Type B pancreatic cell (in vitro differentiated cells): ENCODE measurements around the gene RAP1GAP. TPM values are rescaled to one million over a fixed set of nuclear protein-coding genes. Genes with fewer than 3 reads are reported as not detected.

Experiments used
- DNase-seq: peaks from one replicate; pipeline ENCODE4 v3.0.0; 2021; ENCODE audit warnings: mixed read lengths; ENCODE audit not compliant: unreplicated experiment; ENCODE audit errors: extremely low spot score
- H3K27ac Mint-ChIP-seq: 2 replicates; pipeline ENCODE4 v1.8.0; 2021; ENCODE audit warnings: mild to moderate bottlenecking, mixed read lengths
- H3K27me3 Mint-ChIP-seq: 2 replicates; pipeline ENCODE4 v1.8.0; 2021; ENCODE audit warnings: mixed read lengths
- H3K36me3 Mint-ChIP-seq: 2 replicates; pipeline ENCODE4 v1.8.0; 2021; ENCODE audit warnings: mixed read lengths
- H3K4me1 Mint-ChIP-seq: one replicate; pipeline ENCODE4 v1.8.0; 2021; ENCODE audit warnings: mixed read lengths; ENCODE audit not compliant: unreplicated experiment
- H3K4me3 Mint-ChIP-seq: 2 replicates; pipeline ENCODE4 v1.8.0; 2021; ENCODE audit warnings: mild to moderate bottlenecking, mixed read lengths
- H3K9me3 Mint-ChIP-seq: 2 replicates; pipeline ENCODE4 v1.8.0; 2021; ENCODE audit warnings: mixed read lengths
- CTCF ChIP-seq: fragments of 200-600 bp; sonication (generic); conservative IDR thresholded peaks from 2 replicates; pipeline ENCODE4 v1.5.0; 2021; ENCODE audit warnings: antibody characterized with exemption, mild to moderate bottlenecking
- total RNA-seq: library from RNA; stranded (reverse); gene quantifications from 2 replicates; pipeline ENCODE4 v1.2.1, GENCODE V29; 2021; ENCODE audit warnings: low replicate concordance

Gene RAP1GAP
- total RNA-seq, 1 donor from 2014 or later = 18.5 TPM

GRCh38 chr1:21700094-21700493 lies 30.9 kb upstream of the RAP1GAP start:
- no peaks in the 10 kb centered on the region for H3K27me3 Mint-ChIP-seq
- no peaks in the 10 kb centered on the region for H3K4me1 Mint-ChIP-seq
- no peak overlapping the region for H3K4me3 Mint-ChIP-seq
- DNase-seq = no peak
- no peaks in the 10 kb centered on the region for H3K9me3 Mint-ChIP-seq
- TF ChIP-seq CTCF = no peak
- peaks cover 34% of the 10 kb centered on the region for H3K36me3 Mint-ChIP-seq
- no peak overlapping the region for H3K27ac Mint-ChIP-seq

GRCh38 chr1:21696931-21697330 lies 27.8 kb upstream of the RAP1GAP start:
- no peaks in the 10 kb centered on the region for H3K4me1 Mint-ChIP-seq
- H3K27me3 Mint-ChIP-seq = no peaks in the 10 kb centered on the region
- DNase-seq = no peak
- peaks cover 25% of the 10 kb centered on the region for H3K36me3 Mint-ChIP-seq
- no peaks in the 10 kb centered on the region for H3K9me3 Mint-ChIP-seq
- TF ChIP-seq CTCF = no peak
- no peak overlapping the region for H3K27ac Mint-ChIP-seq
- no peak overlapping the region for H3K4me3 Mint-ChIP-seq

- no peaks in the 10 kb centered on the region for H3K27me3 Mint-ChIP-seq
Measured at GRCh38 chr1:21693732-21694131, 24.6 kb upstream of the RAP1GAP start.

GRCh38 chr1:21691739-21692138 lies 22.6 kb upstream of the RAP1GAP start:
- Mint-ChIP-seq H3K36me3 (peaks cover 36% of the 10 kb centered on the region), H3K4me3 (no peak overlapping the region)
- TF ChIP-seq CTCF = no peak

More at GRCh38 chr1:21693732-21694131, 24.6 kb upstream of the RAP1GAP start:
- no peaks in the 10 kb centered on the region for H3K4me1 Mint-ChIP-seq
- H3K4me3 Mint-ChIP-seq = no peak overlapping the region
- H3K9me3 Mint-ChIP-seq = no peaks in the 10 kb centered on the region
- H3K27ac Mint-ChIP-seq = no peak overlapping the region
- TF ChIP-seq CTCF = no peak
- DNase-seq = no peak
- H3K36me3 Mint-ChIP-seq = peaks cover 27% of the 10 kb centered on the region

GRCh38 chr1:21689661-21690372 lies 20.7 kb upstream of the RAP1GAP start:
- H3K4me3 Mint-ChIP-seq = no peak overlapping the region
- H3K27ac Mint-ChIP-seq = no peak overlapping the region
- no peaks in the 10 kb centered on the region for H3K4me1 Mint-ChIP-seq
- H3K9me3 Mint-ChIP-seq = no peaks in the 10 kb centered on the region
- H3K27me3 Mint-ChIP-seq = no peaks in the 10 kb centered on the region
- DNase-seq = no peak
- peaks cover 47% of the 10 kb centered on the region for H3K36me3 Mint-ChIP-seq
- TF ChIP-seq CTCF = no peak

More at GRCh38 chr1:21691739-21692138, 22.6 kb upstream of the RAP1GAP start:
- DNase-seq = no peak
- H3K27ac Mint-ChIP-seq = no peak overlapping the region
- H3K27me3 Mint-ChIP-seq = no peaks in the 10 kb centered on the region
- H3K9me3 Mint-ChIP-seq = no peaks in the 10 kb centered on the region
- no peaks in the 10 kb centered on the region for H3K4me1 Mint-ChIP-seq
